ENCODE results near the gene VPS4A.
"Not testable (repeated sequence)": the region's sequence is repeated elsewhere in the genome, so short reads cannot be mapped to it uniquely, and the experiment has no call there.

Gene VPS4A

GRCh38 chr16:69327585-69328310 lies 16.6 kb downstream of the VPS4A start:
- DNase-seq (ENCODE audit: low read depth, low spot score): no peak

- DNase-seq (ENCODE audit: low read depth, low spot score): peak; percentile 81
These were observed 17.7 kb downstream of the VPS4A start for GRCh38 chr16:69328854-69329316.

- no peak for DNase-seq (ENCODE audit: low read depth, low spot score)
These were observed 18.5 kb downstream of the VPS4A start for GRCh38 chr16:69329369-69330285.

GRCh38 chr16:69330286-69331109 lies 19.3 kb downstream of the VPS4A start, which contains the start of gene PDF:
Gene PDF, minus strand, starts transcription at chr16:69330588. Its CDS starts 18 bp downstream, at chr16:69330570.
- peak; percentile 51 for DNase-seq (ENCODE audit: low read depth, low spot score)

- no peak for DNase-seq (ENCODE audit: low read depth, low spot score)
These were observed 23.5 kb downstream of the VPS4A start for GRCh38 chr16:69334696-69335095.

GRCh38 chr16:69338557-69339288 lies 27.6 kb downstream of the VPS4A start:
- no peak for DNase-seq (ENCODE audit: low read depth, low spot score)

- DNase-seq (ENCODE audit: low read depth, low spot score): peak; percentile 93
These were observed 28.3 kb downstream of the VPS4A start, which contains the start of the genes COG8 and NIP7 for GRCh38 chr16:69339289-69340094. Gene COG8, minus strand, starts transcription at chr16:69339564. Its CDS starts 12 bp downstream, at chr16:69339552. Gene NIP7, plus strand, starts transcription at chr16:69339772. Its CDS starts 58 bp downstream, at chr16:69339830.

GRCh38 chr16:69340095-69340644 lies 29.0 kb downstream of the VPS4A start:
- no peak for DNase-seq (ENCODE audit: low read depth, low spot score)

- DNase-seq (ENCODE audit: low read depth, low spot score): no peak
These were observed 33.0 kb downstream of the VPS4A start for GRCh38 chr16:69344171-69344570.

GRCh38 chr16:69345923-69346322 lies 34.8 kb downstream of the VPS4A start:
- no peak for DNase-seq (ENCODE audit: low read depth, low spot score)

GRCh38 chr16:69346683-69347082 lies 35.5 kb downstream of the VPS4A start:
- DNase-seq (ENCODE audit: low read depth, low spot score): no peak

GRCh38 chr16:69348222-69348621 lies 37.1 kb downstream of the VPS4A start:
- no peak for DNase-seq (ENCODE audit: low read depth, low spot score)

- DNase-seq (ENCODE audit: low read depth, low spot score): no peak
These were observed 38.4 kb downstream of the VPS4A start for GRCh38 chr16:69349536-69349935.

- DNase-seq (ENCODE audit: low read depth, low spot score): no peak
These were observed 39.5 kb downstream of the VPS4A start for GRCh38 chr16:69350536-69351133.

GRCh38 chr16:69351309-69352027 lies 40.3 kb downstream of the VPS4A start, which contains the start of gene TMED6:
Gene TMED6, minus strand, starts transcription at chr16:69351786. Its CDS starts 33 bp downstream, at chr16:69351753.
- DNase-seq (ENCODE audit: low read depth, low spot score): no peak

GRCh38 chr16:69360070-69360469 lies 48.9 kb downstream of the VPS4A start:
- DNase-seq (ENCODE audit: low read depth, low spot score): not testable (repeated sequence)

- no peak for DNase-seq (ENCODE audit: low read depth, low spot score)
These were observed 52.1 kb downstream of the VPS4A start for GRCh38 chr16:69363281-69363717.

GRCh38 chr16:69364088-69364487 lies 52.9 kb downstream of the VPS4A start:
- no peak for DNase-seq (ENCODE audit: low read depth, low spot score)
